GM19397 (cell line): ENCODE results near the gene ATAD5.

Experiments
- ATAC-seq: cut with Tn5 transposase; IDR thresholded peaks from one replicate; pipeline ENCODE4 v1.9.1; 2021; ENCODE audit warnings: mild to moderate bottlenecking, moderate library complexity; ENCODE audit not compliant: unreplicated experiment

The ATAD5 gene

DNA sequence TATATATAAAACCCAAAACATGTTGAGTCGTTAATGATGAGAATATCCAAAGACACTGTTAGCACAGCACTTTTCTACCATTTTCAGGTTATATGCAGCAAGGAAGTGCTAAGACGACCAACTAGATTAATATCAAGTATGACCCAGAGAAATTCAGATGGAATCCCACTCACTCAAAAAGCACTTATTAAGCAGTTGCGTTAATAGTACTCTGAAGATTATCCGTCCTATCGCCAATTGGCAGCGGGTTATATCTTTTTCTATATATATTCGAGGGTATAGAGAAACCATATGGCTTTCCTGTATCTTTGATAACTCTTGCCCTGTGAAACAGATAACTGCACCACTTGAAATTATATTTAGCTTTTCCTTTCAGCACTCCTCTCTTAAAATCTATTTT is 8.3 kb upstream of the ATAD5 start:
- no peak for ATAC-seq

DNA sequence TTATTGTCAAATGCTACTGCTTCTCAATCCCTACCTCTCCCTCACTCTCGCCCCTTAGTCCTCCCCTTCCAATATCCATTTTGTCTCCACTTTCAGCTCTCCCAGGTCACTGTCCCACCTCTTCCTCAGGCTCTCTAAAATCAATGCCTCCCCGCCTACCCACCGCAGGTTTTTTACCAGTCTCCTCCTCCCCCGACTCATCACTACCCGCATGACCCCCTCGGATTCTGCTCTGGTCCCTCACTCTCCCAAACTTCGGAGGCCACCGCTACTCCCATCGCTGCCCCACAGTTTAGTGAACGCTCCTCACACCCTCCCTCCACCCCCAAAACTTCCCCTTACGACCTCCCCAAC is 7.8 kb upstream of the ATAD5 start:
- ATAC-seq: no peak

DNA sequence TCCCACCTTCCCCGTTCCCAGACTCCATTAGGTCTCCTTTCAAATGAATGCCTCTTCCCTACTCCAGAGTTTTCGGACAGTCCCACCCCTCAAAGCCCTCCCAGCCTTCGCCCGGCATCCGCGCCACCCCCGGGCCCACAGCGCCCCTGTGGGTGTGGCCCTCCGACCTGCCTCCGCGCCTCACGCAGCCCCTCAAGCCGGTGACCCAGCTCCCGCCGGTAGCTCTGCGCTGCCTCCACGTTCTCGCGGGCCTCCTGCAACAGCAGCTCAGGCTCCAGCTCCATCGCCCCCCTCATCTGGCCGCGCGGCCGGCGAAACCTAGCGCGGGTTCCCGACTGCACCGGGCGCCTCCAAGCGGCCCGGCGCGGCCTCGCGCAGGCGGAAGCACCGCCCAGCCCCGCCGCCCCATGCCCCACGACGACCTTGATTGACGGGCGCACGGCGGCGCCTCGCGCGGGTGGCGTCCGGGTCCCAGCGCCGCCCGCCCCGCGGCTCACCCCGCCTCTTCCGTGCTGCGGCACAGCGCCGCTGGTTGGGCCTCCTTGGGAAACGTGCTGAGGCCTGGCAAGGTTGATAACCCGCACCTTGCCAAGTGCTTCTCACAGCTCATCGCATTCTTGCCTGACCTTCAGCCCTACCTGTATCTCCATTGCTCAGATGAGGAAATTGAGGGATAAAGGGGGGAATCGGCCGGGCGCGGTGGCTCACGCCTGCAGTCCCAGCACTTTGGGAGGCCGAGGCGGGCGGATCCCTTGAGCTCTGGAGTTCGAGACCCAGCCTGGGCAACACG is 7.2 kb upstream of the ATAD5 start, which contains the start of gene CRLF3:
CRLF3 (minus strand) TSS at position 337 of the 790 bp plus-strand sequence; CDS start at position 296, 41 bp downstream.
- ATAC-seq: peak; percentile 95

DNA sequence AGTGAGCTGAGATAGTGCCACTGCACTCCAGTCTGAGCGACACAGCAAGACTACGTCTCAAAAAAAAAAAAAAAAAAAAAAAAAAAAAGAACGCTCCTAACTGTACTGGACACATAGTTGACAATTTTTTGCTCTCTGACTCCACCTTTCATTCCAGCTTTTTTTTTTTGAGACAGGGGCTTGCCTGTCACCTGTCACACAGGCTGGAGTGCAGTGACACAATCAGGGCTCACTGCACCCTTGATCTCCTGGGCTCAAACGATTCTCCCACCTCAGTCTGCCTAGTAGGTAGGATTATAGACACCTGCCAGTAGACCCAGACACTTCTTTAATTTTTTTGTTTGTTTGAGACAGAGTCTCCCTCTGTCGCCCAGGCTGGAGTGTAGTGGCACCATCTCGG is 4.7 kb upstream of the ATAD5 start:
- ATAC-seq: no peak

DNA sequence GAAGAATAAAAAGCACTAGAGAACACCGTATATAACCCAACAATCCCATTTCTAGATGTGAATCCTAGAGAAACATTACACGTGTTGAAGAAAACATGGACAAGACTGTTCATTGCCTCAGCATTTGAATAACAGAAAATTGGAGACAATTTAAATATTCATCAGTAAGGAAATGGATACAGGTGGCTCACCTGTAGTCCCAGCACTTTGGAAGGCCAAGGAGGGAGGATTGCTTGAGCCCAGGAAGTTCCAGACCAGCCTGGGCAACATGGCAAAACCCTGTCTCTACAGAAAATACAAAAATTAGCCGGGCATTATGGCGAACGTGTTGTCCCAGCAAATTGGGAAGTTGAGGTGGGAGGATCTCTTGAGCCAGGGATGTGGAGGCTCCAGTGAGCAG is 2.7 kb upstream of the ATAD5 start:
- no peak for ATAC-seq

DNA sequence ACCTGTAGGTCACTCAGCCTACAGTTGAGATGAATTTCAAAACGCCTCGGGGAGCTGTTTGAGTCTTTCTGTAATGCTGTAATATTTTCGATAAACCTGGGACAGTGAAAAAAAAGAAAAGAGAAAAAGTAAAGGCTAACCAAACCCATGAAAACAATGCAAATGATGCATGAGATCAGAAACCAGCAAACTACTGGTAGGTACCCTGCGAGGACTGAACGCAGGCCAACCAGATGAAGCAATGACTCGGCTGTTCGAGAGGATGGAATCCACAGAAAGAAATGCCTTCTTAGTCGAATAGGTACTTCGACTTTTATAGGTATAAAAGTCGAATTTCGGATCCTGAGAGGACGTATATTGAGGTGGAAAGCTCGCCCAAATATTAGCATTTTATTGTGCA is 509 bp upstream of the ATAD5 start:
- ATAC-seq: no peak

DNA sequence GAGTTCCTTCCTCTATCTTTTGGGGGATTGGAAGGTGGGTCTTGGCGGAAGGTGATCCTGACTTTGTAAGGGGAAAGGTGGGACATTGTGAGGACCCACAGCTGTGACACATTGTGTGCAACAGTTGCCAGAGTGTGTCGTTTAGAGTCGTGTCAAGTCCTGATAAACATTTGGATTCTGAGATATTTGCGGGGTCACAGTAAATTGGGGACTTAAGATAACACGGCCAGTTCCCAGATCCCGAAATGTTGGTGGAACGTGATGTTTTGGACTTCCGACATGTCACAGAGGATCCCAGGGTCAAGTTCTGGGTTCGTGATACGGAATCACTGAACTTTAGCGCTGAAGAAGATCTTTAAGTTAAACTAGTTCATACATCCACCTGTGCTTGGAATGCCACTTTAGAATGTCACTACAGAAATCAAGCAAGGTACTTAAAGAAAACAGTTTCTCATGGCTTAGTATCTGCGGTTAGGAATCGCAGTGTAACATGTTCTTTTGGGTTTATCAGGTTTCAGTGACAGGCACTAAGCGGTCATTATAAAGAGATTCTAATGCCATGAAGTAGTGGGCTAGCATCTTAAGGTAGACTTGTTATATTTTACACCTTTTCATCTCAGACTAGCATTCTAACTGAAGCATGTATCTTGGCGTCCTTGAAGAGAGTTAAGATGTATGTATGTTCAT is 815 bp downstream of the ATAD5 start:
- no peak for ATAC-seq

DNA sequence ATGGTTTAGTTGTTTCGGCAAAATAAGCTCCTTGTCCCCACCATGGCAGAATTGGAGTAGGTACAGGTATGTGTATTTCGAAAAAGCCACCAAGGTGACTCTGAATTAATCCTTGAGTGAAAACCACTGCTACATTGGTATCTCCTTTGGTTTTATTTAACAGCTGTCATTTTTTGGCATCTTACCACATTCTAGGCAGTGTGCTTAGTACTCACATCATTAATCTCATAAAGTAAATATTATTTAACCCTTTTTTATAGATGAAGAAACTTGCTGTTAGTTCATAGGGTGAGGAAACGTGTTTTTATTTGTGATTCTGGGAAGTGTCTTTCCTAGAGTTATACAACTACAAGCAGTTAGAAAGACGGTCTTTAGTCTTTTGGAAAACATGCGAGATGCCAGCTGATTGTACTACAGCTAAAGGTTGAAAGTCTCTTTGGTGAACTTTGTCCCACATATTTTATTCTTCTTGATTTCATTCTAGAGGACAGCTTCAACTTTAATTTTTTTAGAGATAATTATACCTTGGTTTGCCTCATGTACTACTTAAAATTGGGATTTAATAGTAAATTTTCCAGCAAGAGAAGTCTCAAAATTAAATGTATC is 6.5 kb downstream of the ATAD5 start:
- no peak for ATAC-seq

DNA sequence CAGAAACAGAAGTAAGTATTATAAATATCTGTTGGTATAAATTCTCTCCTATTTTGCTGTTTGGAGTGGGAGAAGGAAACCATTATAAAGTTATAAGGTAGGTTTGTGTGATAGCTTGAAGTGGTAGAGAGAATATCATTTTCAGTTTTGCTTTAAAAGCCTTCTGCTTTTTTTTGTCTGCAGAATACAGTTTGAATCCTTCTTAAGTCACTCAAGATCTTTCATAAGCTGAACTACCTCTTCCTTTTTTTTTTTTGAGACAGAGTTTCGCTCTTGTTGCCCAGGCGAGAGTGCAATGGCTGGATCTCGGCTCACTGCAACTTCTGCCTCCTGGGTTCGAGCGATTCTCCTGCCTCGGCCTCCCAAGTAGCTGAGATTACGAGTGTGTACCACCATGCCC is 9.0 kb downstream of the ATAD5 start:
- no peak for ATAC-seq

DNA sequence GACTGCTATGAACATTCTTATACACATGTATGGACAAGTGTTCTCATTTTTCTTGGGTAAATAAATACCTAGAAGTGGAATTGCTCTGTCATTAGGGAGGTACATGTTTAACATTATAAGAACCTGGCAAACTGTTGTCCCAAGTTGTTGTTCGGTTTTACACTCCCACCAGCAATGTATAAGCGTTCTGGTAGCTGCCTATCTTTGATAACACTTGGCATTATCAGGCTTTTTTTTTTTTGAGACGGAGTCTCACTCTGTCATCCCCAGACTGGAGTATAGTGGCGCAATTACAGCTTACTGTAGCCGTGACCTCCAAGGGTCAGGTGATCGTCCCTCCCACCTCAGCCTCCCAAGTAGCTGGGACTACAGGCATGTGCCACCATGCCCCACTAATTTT is 16.3 kb downstream of the ATAD5 start:
- no peak for ATAC-seq

DNA sequence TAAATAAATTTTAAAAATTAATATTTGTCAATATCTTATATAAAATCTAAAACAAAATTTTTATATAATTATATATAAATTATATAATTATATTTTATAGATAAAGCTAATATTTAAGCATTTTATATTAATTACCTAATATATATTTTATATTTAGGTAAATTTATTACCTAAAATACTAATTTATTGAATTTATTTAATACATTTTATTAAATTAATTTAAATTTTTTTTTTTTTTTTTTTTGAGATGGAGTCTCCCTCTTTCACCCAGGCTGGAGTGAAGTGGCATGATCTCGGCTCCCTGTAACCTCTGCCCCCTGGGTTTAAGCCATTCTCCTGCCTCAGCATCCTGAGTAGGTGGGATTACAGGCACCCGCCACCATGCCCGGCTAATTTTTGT is 22.4 kb downstream of the ATAD5 start:
- ATAC-seq: no peak

DNA sequence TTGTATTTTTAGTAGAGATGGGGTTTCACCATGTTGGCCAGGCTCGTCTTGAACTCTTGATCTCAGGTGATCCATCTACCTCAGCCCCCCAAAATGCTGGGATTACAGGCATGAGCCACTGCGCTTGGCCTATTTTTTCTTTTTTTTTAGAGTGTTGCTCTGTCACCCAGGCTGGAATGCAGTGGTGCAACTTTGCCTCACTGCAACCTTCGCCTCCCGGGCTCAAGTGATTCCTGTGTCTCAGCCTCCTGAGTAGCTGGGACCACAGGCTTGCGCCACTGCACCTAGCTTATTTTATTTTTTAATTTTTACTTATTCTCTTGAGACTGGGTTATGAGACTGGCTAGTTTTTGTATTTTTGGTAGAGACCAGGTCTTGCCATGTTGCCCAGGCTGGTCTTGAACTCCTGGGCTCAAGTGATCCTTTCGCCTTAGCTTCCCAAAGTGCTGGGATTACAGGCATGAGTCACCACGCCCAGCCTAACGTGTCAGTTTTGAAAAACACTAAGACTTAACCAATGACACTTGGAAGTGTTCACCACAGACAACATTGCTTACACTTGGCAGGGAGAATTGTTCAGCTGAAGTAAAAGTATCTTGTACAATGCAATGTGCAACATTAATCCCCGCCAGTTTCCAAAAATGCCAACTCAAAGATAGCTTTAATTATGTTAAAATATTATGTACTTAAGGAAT is 26.9 kb downstream of the ATAD5 start:
- ATAC-seq: no peak

DNA sequence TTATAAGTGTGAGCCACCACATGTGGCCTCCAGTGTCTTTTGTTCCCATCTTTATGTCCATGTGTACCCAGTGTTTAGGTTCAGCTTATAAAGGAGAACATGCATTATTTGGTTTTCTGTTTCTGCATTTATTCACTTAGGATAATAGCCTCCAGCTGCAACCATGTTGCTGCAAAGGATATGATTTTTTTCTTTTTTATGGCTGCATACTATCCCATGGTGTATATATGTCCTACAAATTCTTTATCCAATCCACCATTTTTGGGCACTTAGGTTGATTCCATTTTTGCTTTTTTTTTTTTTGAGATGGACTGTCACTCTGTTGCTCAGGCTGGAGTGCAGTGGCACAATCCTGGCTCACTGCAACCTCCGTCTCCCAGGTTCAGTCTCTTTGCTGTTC is 32.9 kb downstream of the ATAD5 start:
- no peak for ATAC-seq

DNA sequence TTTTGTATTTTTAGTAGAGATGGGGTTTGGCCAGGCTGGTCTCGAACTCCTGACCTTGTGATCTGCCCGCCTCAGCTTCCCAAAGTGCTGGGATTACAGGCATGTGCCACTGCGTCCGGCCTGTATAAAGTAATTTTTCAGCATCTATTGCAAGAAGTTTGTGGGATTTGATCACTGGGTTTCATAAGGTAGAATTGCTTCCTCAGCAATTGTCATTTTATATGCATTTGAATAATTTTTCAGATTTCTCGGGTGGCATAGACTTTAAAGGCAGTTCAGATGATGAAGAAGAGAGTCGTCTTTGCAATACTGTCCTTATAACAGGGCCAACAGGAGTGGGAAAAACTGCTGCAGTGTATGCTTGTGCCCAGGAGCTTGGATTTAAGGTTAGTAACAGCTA is 37.2 kb downstream of the ATAD5 start:
- no peak for ATAC-seq

DNA sequence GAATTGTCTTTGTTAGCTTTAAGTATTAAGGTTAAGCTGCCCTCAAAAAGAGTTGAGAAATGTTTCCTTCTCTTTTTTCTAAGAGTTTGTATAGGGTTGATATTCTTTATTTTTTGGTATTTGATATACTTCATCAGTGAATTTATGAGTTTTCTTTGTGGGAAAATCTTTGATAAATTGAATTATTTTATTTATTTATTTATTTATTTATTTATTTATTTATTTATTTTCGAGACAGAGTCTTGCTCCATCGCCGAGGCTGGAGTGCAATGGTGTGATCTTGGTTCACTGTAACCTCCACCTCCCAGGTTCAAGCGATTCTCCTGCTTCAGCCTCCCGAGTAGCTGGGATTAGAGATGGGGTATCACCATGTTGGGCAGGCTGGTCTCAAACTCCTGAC is 54.4 kb downstream of the ATAD5 start:
- no peak for ATAC-seq

DNA sequence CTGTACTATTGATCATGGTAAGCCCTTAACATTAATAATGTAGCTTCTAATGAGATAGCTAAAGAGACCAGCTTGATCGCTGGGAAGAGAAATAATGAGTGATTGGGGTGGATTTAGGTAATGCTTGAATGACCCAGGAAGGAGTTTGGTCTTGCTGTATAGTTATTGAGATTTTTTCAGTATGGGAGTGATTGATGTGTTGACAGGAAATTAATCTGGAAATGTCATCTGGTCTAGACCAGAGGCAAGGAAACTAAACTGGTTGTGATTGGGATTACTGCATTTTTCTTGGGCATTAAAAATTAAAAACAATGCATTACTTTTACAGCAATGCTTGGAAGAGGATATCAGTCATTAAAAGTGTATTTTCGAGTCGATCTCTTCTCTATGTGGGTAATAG is 62.5 kb downstream of the ATAD5 start:
- no peak for ATAC-seq

DNA sequence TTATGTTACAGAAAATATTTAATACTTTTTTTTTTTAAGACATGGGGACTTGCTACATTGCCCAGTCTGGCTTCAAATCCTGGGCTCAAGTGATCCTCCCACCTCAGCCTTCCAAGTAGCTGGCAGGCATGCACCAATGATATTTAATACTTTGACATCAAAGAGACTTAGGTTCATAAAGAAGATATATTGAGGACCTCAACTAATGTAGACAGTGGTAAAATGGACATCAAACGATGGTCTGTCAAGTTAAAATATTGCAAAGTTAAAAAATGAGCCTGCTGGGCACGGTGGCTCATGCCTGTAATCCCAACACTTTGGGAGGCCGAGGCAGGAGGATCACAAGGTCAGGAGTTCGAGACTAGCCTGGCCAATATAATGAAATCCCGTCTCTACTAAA is 65.5 kb downstream of the ATAD5 start:
- no peak for ATAC-seq

DNA sequence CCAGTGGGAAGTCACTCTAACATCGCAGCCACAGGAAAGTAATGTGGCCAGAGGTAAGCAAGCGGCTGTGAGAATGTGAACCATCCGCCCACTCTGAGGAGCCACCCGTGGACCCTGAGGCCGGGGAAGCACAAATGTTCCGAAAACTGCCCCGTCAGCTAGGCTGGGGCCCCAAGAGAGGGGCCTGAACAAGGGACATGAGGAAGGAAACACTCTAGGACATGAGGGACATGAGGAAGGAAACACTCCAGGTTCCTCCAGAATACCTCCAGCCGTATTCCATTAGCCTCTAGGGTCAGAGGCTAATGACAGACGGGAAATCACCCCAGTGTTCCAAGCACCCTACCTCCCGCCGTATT is 74.0 kb downstream of the ATAD5 start:
- ATAC-seq: no peak

DNA sequence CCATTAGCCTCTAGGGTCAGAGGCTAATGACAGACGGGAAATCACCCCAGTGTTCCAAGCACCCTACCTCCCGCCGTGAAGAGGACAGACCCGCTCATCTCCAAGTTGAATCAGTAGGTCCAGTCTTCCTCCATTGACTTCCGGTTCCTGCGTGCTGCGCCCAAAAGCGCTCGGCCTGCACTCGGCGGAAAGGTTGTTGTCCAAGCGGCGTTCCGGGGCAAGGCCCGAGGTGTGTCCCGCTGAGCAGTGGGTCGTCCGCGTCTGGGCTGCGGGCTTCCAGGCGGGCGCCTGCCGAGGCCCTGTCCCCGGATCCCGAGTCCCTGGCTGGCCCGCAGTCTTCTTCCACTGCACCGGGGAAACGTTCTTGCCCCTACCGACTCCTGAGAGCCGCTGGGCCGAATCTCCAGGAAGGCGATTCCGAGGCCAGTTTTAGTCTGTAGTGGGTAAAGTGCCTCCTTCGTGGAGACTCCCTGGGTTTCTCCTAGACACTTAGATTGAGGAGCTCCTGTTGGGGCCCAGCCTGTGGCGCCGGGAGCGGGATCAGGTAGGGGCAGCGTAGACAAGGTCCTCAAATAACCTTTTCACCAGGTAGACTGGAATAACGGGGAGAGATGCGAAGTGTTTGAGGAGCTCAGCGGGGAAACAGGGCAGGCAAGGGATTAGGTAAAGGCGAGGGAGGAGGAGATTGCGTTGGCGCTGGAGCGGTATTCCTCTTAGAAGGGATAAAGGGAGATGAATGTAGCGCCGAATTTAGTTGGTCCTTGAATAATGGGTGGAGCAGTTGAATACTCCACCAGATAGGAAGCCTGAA is 74.5 kb downstream of the ATAD5 start, which contains the start of gene TEFM:
TEFM (minus strand) TSS at position 138 of the 811 bp plus-strand sequence; CDS start at position 98, 40 bp downstream.
- peak; percentile 82 for ATAC-seq

DNA sequence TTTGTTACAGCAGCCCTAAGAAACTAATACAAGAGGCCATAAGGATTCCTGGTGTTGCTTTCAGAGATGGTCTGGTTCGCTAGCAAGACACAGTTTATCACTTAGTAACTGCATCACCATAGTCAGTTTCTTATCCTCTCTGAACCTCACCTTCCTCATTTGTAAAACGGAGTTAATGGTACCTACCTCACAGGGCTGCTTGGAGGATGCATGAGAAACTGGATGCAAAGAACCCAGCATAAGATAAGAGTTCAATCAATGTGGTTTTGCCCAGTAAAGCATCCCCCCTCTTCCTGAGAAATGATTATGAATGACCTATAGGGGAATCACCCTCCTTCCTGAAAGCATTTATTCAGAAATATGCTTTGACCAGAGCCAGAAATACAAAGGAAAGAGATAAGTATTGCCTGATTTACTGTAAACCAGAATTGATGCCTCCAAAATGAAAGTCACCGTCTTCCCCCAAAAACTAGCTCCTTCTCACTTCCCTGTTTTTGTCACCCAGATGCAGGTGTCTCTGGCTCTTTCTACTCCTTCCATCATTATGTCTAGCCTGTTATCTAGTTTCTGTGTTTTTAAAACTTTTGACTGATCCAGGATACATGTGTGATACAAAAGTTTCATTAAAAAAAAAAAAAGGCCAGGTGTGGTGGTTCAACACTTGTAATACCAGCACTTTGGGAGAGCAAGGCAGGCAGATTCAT is 77.1 kb downstream of the ATAD5 start:
- no peak for ATAC-seq
